ENCODE results near the gene HOXB9.

DNA sequence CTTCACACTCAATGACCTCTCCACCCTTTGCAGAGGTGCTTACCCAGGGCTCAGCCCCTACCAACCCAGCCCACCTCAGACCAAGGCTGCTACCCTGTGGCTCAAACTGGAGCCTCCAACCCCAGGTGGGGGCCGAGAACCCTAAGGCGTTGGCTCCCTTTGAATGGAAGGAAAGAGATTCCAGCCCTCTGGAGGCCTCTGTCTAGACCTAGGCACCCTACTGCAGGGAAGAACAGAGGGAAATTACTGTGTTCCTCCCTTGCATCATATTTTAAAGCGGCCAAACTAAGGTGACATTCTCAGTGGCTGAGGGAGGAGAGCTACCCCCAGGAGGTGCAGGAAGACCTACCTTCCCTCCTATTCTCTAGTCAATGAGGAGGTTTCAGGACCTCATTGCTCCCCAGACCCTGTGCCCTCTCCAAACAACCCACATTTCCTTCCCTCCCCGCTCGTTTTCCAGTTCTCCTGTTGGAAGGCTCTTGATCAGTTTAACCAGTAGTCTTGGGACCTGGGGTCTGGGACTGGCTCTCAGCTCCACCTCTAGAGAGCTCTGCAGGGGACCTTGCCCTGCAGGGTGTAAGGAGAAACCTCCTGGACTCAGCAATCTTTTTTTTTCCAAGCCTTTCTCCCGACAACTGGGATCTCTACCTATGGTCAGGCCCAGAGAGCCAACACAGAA is 5.6 kb downstream of the HOXB9 start:
- TF ChIP-seq, protein P1, sequence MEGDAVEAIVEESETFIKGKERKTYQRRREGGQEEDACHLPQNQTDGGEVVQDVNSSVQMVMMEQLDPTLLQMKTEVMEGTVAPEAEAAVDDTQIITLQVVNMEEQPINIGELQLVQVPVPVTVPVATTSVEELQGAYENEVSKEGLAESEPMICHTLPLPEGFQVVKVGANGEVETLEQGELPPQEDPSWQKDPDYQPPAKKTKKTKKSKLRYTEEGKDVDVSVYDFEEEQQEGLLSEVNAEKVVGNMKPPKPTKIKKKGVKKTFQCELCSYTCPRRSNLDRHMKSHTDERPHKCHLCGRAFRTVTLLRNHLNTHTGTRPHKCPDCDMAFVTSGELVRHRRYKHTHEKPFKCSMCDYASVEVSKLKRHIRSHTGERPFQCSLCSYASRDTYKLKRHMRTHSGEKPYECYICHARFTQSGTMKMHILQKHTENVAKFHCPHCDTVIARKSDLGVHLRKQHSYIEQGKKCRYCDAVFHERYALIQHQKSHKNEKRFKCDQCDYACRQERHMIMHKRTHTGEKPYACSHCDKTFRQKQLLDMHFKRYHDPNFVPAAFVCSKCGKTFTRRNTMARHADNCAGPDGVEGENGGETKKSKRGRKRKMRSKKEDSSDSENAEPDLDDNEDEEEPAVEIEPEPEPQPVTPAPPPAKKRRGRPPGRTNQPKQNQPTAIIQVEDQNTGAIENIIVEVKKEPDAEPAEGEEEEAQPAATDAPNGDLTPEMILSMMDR (IDR thresholded peaks at IDR 0.05): no peak
- TF ChIP-seq POLR2A (IDR thresholded peaks at IDR 0.05): no peak
